Renal pelvis (tissue), 4 donors: ENCODE results near the gene PRKG1. TPM values are rescaled to one million over a fixed set of nuclear protein-coding genes. Genes with fewer than 3 reads are reported as not detected.

Experiments used
- DNase-seq: peaks from one replicate; pipeline ENCODE4 v3.0.0-alpha.2; 2013
- polyA plus RNA-seq, 3 donors: library from polyadenylated mRNA; unstranded; fragments of 120-200 nt; gene quantifications; one replicate each; pipeline ENCODE4 v1.2.1, GENCODE V29; 2013; ENCODE audit not compliant: insufficient read length in 3 of 3

PRKG1 gene
- polyA plus RNA-seq, 3 donors: 10.7 to 12.2 (median 11.3) TPM

DNA sequence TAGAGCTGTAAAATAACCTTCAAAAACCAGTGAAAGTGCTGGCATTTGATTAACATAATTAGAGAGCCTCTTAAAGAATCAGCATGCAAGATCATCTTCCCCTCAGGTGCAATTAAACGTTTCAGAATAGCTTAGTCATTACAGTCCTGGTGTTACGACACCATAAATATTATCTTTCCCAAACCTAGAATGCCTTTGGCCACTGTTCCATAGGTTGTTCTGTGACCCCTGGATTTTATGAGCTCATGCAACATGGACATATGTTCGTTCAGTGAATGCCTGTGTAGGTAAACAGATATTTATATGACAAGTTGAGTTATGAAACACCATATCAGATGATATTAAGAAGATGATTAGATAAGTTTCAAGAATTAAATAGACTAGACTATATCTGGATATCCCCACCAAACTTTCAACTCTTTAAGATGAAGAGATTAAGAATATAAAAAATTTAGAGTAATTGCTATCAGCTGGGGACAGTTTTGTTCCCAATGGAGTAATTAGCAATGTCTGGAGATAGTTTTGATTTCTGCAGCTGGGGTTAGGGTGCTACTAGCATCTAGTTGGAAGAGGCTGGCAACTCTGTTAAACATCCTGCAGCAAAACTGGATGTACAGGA, 976.3 kb downstream of the PRKG1 start:
- DNase-seq: no peak

DNA sequence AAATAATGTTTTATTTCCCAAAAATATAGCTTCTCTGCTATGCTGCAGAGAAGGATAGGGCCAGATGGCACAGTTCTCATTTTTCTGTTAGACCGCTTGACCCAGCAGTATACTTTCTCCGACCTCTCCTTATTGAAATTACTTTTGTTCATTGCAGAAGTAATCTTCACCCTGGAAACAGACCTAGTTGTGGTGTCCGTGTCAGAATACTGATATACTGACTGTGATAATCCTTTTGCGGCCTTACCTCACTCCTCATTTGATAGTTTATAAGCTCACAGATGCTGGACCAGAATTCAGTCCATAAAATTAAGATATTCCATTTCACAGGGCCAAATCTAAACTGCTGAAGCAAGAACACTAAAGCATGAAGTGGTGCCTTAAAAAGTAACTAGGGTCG, 979.2 kb downstream of the PRKG1 start:
- DNase-seq: no peak

DNA sequence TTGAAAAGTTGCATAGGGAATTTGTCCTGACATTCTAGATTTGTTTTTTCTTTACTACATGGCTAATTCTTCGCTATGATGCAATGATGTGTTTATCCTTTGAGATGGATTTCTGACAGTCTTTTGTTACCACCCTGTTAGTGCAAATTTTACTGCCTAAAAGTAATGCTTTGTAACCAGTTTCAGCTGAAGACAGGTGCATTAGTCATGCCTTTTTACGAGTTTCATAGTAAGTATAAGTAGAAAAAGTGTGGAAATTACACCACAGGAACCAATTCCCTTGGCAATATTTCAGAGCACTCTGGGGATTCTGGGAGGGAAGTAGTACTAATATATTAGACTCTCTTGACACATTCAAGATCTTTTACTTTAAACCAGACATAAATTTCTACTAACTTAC, 982.0 kb downstream of the PRKG1 start:
- DNase-seq: no peak

DNA sequence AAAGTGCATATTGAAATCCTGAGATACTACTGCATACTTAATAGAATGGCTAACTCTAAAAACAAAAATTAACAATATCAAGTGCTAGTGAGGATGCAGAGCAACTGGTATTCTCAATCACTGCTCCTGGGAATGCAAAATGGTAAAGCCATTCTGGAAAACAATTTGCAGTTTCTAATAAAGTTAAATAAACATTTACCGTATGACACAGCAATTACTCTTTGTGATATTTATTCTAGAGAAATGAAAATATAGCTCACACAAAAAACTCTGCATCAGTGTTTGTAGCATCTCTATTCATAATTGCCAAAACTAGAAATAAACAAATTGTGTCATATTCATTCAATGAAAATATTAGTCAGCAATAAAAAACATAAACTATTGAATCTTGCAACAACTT, 984.8 kb downstream of the PRKG1 start:
- no peak for DNase-seq

DNA sequence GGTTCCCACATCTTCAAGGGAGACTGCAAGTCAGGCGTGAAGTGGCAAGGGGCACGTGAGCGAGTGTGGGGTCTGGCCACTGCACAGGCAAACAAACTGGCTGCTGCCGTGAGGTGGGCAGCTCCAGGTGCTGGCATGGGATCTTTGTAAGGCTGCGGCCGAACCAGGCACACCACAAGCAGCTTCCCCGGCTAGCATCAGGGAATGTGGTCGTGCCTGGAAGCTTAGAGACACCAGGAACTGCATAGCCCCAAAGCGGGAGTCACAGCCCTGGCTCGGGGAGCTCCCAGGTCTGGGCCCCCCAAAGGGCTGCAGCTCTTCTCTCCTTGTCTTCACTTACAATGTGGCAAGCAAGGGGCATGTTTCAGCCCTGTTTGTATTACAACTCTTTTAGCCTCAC, 988.9 kb downstream of the PRKG1 start:
- no peak for DNase-seq

DNA sequence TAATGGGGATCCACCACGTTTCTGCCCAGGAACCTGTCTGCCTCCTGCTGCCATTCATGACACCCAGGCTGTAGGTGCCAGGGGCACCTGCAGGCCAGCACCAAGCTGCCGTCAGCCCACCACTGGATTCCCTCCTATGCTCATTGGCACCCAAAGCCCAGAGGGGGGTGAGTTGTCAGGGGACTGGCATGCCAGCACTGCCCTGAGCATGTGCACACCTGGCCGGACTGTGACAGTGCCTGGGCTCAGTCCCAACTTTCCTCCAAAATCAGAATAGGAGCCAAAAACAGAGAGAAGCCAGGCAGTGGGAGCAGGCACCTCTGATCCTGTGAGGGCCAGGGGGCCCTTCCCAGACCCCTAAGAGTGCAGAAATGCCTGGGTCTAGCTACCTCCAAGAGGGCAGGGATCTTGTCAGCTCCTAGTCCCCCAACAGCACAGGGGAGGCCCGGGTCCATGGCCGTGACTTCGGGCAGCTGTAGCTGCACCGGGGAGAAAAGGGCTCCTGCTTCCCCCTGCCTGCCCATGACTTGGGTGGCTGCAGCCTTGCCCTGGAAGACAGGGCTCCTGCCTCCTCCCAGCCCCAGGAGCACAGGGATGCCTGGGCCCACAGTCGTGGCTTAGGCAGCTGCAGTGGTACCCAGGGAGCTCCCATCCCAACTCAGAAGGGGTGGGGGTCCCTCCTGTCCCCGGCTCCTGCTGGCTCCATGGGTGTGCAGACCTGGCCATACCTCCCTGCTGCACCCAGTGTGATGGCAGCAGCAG, 990.0 kb downstream of the PRKG1 start:
- DNase-seq: no peak

DNA sequence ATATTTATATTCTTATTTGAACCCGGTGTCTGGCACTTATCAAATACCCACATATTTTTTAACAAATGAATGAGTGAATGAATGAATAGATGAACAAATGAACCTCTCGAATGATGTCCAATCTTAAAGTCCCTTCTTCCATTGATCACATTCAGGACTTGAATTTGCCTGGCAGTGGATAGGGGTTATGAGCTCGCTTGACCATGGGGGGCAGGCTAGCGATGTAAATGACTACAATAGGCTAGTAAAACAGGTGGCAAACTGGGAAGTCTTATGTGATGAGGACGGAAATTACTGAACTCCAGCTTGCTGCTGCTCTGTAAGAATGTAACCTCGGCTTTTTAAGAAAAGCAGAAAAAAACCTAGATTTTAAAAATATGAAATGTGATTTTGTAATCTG, 992.1 kb downstream of the PRKG1 start:
- DNase-seq: no peak

DNA sequence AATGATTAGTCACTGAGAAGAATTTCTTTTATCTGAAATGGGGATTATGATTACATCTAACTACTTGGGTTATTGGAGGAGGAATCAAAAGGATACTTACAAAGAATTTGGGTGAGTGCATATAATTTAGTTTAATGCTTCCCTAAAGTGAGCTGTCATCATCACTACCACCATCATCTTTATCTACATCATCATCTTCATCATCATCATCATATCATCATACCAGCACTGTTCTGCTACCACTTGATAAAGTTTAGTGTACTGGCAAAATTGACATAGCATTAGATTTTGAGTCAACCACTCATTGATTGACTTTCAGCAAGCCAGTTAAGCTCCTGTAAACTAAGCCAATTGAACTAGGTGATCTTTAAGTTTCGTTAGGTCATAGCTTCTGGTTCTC, 994.2 kb downstream of the PRKG1 start:
- no peak for DNase-seq

DNA sequence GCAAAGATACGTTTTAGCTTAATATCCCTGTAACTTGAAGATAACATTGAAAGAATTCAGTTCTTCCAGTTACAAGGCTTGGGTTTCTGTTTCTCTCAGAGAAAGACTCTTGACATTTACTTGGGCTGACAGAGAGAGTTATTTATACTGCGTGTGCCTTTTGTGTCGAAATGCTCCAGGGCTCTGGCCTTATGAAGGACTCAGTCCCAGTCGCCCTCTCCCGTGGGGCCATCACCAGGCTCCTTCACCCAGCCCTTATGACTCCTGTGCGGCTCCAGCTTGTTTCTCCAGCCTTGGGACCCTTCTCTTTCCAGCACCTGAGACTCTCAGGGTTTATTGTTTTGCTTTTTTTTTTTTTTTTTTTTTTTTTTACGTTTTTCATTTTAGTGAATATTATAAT, 997.5 kb downstream of the PRKG1 start:
- no peak for DNase-seq

DNA sequence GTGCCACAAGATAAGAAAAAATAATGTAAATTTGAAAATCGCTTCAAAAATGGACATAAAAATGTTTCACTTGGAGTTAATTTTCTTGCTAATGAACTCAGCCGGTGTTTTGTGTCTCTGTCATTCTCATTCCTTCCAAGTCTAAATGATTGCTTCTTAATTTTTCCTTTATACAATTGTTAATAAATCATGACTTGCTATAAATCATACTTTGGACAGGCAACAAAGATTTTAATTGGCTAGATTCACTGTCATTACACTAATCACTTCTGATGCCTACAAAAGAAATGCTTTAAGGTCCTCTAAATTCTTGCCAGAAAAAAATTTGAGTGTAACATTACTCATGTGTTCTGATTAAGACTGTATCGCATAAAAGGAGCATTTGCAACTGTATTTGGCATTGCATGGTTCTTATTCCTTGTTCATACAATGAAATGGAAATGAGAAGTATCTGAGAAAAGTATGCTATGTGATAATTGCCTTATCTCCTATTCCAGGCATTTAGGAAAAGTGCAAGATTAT, 1000.3 kb downstream of the PRKG1 start:
- DNase-seq: no peak

DNA sequence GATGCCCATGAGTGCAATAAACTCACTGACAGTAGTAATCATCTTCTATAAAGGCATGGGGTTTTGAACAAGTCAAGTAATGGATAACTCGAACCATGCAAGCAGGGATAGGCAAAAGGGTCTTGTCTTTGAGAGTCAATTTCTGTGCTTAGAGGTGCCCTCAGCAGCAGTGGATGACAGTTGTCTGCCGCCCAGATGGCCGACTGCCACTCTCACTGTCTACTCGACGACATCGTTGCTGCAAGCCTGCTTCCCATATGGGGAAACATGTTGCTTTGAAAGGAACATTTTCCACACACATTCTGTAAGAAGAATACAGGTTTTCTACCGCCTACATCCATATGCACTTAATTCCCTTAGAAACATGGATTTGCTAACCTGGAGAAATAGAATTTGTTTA, 1003.5 kb downstream of the PRKG1 start:
- DNase-seq: no peak

DNA sequence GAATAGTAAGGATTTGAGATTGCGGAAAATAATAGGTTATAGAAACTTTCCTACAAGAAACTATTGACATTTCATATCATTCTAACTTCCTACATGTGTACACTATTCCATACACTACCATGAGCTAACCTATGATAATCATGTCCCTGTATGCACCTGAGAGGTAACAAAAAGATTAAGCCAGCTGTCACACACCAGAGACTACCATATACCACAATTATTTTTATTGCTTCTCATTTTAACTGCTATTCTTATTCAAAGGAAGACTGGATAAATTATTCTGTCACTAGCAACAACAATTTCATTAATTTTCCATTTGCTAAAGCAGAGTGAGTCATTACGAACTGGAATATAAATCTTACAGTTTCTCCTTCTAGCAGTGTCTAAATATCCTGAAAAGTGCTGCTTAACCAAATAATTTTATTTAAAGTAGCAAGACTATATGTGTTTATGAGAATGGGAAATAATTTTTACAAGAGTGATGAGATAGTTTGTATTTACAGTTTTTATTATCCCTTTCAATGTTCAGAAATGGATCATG, 1004.2 kb downstream of the PRKG1 start:
- no peak for DNase-seq

DNA sequence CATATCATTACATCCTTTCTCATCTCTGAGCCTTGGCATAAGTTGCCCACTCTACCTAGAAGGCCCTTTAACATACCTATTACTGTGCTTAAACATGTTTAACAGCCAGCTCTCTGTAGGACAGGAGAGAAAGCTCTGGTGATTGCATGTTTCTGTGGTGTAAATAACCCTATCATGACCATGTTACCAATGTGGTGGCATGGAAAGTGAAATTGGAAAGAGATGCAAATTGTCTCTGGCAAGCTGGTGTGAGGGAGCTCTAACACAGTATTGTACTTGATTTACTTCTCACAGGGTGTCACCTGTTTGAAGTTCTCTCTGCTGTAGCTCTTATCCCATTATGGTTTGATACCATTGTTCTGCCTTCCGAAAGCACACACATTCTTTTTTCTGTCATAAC, 1008.0 kb downstream of the PRKG1 start:
- no peak for DNase-seq

DNA sequence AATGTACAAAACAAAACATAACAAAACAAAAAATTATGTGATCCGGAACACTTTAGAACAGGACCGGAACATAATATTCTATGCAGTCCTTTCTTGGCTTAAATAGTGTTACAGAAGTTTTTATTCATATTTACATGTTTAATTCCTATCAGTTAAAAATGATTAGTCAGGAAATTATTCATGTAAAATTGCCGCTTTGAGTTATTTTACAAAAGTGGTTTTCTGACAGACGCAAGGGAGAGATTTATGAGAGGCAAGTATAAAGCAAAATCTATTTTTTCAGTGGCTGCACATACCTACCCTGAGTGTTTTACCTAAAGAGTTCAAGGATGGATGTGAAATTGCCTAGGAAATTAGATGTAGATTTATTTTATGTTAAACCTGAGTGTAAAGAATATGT, 1009.1 kb downstream of the PRKG1 start:
- DNase-seq: no peak

DNA sequence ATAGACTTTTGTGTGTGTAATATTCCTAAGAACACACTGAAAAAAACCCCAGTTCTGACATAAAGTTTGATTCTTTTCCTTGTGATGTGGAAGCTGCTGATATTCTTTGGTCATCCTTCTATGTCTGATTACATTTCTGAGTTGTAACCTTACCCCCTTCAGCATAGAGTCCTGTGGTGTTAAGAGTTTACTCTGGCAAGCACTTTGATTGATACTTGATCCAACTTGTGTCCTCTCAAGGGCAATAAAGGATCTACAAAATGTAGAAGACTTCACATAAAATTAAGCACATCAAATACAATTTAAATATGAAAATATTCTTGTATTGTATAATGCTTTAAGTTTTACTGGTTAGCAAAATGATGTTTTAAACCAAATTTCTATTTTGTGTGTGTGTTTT, 1018.1 kb downstream of the PRKG1 start:
- DNase-seq: no peak

DNA sequence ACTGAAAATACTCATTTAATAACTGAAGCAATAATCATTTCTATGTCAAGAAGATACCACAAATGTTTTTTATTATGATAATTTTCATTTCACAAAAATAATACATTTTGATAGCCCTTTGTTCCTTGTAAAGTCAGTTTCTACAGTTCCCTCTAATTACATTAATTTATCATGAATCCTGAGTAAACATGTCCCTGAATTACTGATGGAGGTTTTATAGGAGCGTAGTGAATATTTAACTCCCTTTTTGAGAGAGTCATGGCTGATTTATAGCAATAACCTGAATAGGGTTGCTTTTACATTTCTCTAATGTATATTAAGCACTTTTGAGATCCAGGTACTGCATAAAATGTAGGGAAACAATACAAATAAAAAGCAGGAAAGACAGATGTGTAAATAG, 1023.8 kb downstream of the PRKG1 start:
- no peak for DNase-seq

DNA sequence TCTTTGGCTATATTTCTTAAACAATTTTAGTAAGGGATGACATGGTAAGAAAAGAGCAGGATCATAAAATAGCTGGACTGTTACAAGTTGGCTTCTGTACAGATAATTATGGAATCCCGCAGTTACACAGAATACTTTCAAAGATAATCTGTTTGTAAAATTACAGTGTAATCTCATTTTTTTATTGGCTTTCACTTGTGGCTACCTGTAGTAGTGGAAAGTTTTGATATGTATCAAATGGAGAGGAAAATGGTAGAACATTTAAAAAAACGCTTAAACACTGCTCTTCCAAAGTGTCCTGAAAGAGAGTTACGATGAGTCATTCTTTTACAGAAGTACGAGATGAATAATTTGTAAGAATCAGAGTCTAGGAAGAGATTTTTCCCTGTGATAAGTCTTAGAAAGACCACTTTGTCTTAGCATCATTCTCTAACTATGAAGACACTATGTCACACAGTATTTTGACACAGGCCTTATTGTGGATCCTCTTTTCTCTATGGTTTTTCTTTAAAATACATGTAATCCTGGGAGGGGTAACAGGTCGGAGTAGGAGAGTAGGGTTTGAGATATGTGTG, 1024.8 kb downstream of the PRKG1 start:
- DNase-seq: no peak

DNA sequence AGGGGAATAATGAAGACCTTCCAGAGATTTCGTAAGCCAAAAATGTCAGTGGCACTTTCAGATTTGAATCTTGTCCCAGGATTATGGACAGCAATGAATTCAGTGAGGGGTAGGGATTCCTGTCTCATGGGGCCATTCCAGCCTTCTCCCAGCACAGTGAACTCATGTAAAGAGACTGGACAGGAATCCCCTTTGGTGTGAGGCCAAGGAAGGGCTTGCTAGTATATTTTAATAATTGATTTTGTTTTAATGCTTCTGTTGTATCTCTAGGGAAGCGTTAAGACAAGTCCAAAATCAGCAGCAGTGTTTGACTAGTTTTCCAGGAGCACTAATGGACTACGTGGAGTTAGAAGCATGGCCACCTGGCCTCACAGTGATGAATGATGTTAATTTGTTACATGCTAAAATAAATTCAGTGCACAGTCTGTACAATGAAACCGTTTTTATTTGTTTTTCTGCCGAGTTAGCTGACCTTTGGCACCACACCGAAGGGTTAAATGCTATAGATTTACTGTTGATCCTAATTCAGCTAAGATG, 1025.8 kb downstream of the PRKG1 start:
- DNase-seq: no peak

DNA sequence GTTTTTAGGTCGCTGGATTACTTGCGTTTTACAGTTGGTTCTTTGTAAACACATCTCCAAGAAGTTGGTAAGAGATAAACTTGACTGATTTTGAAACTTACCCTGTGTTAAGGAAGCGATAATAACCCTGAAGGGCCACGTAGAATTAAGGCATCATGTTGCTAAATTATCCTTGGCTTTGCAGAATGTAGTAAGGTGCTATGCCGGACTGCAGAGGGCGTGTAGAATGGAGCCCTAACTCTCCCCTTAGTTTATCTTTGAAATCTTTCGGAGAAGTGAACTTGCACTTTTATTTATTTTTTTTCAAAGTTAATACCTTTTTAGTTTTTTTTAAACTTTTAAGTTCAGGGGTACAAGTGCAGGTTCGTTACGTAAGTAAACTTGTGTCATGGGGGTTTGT, 1031.0 kb downstream of the PRKG1 start:
- DNase-seq: no peak

DNA sequence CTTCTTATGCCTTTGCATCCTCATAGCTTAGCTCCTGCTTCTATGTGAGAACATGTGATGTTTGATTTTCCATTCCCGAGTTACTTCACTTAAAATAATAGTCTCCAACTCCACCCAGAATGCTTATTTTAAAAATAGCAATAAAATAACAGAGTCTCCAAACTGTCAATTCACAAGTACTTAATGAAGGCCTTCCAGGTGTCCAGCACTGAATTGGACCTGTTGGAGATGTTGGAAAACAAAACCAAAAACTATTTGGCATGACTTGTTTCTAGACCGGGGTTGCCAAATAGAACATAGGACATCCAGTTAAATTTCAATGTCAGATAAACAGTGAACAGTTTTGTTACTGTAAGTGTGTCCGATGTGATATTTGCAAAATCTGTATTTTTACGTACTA, 1031.7 kb downstream of the PRKG1 start:
- no peak for DNase-seq

DNA sequence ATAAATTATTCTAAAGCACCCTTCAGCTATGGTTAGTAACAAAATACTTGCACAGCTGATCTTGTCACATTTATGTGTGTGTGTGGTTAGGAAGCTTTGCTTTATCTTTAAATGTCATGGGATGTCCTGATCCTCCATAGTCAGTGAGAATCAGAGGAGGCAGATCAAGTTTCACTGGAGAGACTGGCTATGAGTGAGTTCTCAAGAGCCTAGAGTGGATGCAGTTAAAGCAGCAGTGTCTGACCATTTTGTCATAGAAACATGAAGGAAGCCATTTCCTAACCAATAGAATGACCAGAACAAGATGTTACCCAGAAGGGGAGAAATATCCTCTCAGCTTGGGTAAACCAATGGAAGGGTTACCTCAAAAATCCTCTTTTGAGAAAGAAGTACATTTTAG, 1032.6 kb downstream of the PRKG1 start:
- DNase-seq: no peak

DNA sequence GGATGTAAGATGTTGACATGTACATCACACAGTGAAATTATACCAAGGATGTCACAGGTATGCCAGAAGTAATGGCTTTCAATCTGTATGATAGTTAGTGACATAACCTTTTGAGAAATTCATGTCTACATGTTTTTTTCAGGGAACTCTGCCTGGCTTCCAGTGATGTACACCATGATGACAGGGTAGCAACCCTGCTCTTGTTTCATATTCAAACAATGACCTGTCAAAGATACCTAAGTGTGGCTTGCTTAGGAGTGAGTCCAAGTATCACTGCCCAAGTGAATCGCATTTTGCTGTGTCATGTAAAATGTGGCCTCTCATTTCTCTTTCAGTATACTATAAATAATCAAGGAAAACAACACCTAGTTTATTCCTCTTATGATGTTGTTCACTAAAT, 1033.9 kb downstream of the PRKG1 start:
- DNase-seq: no peak

DNA sequence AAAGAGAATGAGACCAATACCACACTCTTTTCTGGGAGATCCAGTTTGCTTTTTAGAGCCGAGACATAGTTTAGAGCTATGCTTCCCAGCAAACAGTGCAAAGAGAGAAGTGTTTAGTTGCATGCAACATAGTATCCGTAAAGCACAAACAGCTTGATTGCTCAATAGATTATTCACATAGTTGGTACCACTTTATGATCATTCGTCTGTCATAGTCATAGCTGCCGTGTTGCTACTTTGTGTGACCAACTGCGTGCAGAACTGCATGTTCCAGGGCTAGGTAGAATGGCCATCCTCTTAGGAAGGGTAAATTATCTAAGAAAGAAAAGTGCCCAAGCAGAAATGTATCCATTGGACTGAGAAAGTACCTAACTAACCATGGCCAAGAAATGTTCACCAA, 1036.3 kb downstream of the PRKG1 start:
- no peak for DNase-seq
